Stimulated activated naive B cell treated with anti-CD40 and anti-IgM and Interleukin-4, amounts not matched to agents 10 μg/mL and 1 μg/mL and 100 μg/mL, for 72 hours (primary cell): ENCODE data around the gene SDC4.

ENCODE experiments used
- ATAC-seq, 2 donors: fragments of 150-1000 bp; cut with Tn5 transposase; replicated peaks; 2 replicates each; pipeline ENCODE4 v1.10.0; 2021; ENCODE audit warnings: moderate library complexity in 1 of 2
- DNase-seq: peaks from one replicate; pipeline ENCODE4 v3.0.0; 2021
- H3K27ac Mint-ChIP-seq: one replicate; pipeline ENCODE4 v1.8.0; 2022; ENCODE audit warnings: mild to moderate bottlenecking, mixed read lengths
- H3K27me3 Mint-ChIP-seq, 2 donors: one replicate each; pipeline ENCODE4 v1.8.0; 2022; ENCODE audit warnings: mixed read lengths in 2 of 2
- H3K36me3 Mint-ChIP-seq, 2 donors: one replicate each; pipeline ENCODE4 v1.8.0; 2022; ENCODE audit warnings: mixed read lengths in 2 of 2, mild to moderate bottlenecking in 1 of 2
- H3K4me1 Mint-ChIP-seq, 2 donors: one replicate each; pipeline ENCODE4 v1.8.0; 2022; ENCODE audit warnings: mixed read lengths in 2 of 2, mild to moderate bottlenecking in 1 of 2
- H3K4me3 Mint-ChIP-seq, 2 donors: one replicate each; pipeline ENCODE4 v1.8.0; 2022; ENCODE audit warnings: mild to moderate bottlenecking in 2 of 2, mixed read lengths in 2 of 2, moderate library complexity in 1 of 2
- H3K9me3 Mint-ChIP-seq, 2 donors: one replicate each; pipeline ENCODE4 v1.8.0; 2022; ENCODE audit warnings: mixed read lengths in 2 of 2, mild to moderate bottlenecking in 1 of 2

Gene SDC4

DNA sequence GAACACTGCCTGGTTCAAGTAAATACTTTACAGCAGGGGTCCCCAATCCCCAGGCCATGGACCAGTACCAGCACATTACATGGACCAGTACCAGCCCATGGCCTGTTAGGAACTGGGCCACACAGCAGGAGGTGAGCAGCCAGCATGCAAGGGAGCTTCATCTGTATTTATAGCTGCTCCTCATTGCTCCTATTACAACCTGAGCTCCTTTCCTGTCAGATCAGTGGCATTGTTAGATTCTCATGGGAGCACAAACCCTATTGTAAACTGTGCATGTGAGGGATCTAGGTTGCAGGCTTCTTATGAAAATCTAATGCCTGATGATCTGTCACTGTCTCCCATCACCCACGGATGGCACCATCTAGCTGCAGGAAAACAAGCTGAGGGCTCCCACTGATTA lies 53.6 kb downstream of the SDC4 start:
- Mint-ChIP-seq H3K36me3 (no peaks in the 10 kb centered on the region), H3K9me3 (no peaks in the 10 kb centered on the region), H3K4me1 (peaks cover 14 to 26% of the 10 kb centered on the region in 2 donors), H3K4me3 (no peak overlapping the region), H3K27ac (no peak overlapping the region), H3K27me3 (peaks cover 41 to 62% of the 10 kb centered on the region in 2 donors)
- ATAC-seq (no peak), DNase-seq (no peak)

DNA sequence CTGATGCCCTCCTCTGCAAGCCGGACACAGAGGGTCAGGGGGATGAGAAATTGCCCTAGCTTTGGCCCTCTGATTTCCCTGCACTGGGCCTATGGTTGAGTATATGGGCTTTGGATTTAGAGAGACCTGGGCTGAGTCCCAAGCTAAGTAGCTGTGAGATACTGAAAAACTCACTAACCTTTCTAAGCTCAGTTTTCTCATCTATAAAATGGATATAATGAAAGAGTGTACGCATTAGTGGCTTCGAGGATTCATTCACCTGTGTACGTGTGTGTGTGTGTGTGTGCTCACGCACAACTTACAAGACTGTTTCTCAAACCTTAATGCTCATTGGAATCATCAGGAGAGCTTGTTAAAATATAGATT lies 54.2 kb downstream of the SDC4 start:
- no peak for DNase-seq
- no peak for ATAC-seq
- H3K4me1 Mint-ChIP-seq = peaks cover 14 to 26% of the 10 kb centered on the region in 2 donors
- no peak overlapping the region for H3K27ac Mint-ChIP-seq
- peak overlapping the region; percentile 82 for H3K4me3 Mint-ChIP-seq
- H3K36me3 Mint-ChIP-seq = no peaks in the 10 kb centered on the region
- peaks cover 38 to 60% of the 10 kb centered on the region in 2 donors for H3K27me3 Mint-ChIP-seq
- no peaks in the 10 kb centered on the region for H3K9me3 Mint-ChIP-seq

DNA sequence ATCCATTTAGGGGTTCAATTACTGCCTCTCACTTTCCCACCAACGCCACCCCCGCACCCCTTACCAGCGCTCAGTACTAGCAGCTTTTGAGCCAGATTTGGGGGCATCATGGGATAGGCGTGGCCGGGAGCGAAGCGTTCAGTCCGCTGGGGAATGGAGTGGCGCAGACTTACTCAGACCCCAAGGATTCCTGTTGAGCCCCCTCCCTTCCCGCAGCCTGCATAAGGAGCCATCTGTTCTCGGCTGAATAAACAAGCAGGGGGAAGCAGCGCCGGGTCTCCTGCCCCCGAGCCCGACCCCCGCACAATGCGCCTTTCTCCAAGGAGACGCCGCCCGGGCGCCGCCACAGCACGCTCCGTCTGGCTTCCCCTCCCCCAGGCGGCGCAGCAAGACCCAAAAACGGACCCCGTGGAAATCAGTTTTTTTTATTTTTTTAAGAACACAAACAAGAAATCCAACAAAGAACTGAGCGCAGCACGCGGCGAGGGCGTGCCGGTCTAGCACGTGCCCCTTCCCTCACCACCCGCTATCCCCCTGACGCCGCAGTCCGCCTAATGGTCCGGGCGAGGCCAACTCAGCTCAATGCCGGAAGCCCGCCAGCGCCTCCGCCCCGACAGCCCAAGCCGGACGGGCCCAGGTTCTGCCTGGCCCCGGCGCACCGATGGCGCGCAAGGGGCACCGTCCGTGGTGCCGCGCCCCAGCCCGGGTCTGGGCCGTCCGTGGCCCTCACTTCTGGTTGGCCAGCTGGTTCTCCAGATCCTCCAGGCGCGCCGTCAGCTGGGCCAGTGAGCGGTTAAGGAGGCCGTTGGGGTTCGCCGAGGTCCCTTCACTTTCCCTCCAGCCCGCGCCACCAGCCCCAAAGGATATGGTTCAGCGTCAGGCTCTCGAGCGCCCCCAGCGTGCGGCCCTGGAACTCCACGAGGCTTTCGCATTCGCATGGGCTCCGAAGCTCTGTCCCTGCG lies 54.9 kb downstream of the SDC4 start:
- peaks cover 38 to 61% of the 10 kb centered on the region in 2 donors for H3K27me3 Mint-ChIP-seq
- H3K27ac Mint-ChIP-seq = peak overlapping the region; percentile 75
- peaks cover 14 to 26% of the 10 kb centered on the region in 2 donors for H3K4me1 Mint-ChIP-seq
- H3K9me3 Mint-ChIP-seq = no peaks in the 10 kb centered on the region
- ATAC-seq (peak; percentile 85 to 88), DNase-seq (peak; percentile 72)
- no peaks in the 10 kb centered on the region for H3K36me3 Mint-ChIP-seq
- H3K4me3 Mint-ChIP-seq = peak overlapping the region; percentile 82

DNA sequence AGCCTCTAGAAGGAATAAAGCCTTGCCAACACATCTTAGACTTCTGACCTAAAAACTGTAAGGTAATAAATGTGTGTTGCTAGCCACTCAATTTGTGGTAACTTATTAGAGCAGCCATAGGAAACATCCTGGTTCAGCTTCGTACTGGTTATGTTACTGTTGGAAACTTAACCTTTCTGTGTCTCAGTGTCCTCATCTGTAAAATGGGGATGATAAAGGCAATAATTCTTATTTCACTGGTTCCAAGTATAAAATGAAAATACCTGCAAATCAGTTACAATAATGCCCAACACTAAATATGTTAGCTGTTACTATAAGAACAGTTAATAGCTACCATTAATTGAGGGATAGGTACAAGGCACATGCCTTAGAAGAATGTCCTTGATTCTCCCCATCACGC lies 55.9 kb downstream of the SDC4 start:
- no peak overlapping the region for H3K27ac Mint-ChIP-seq
- H3K4me1 Mint-ChIP-seq = peaks cover 14 to 26% of the 10 kb centered on the region in 2 donors
- no peaks in the 10 kb centered on the region for H3K36me3 Mint-ChIP-seq
- ATAC-seq (no peak), DNase-seq (no peak)
- H3K27me3 Mint-ChIP-seq = peaks cover 35 to 57% of the 10 kb centered on the region in 2 donors
- H3K9me3 Mint-ChIP-seq = no peaks in the 10 kb centered on the region
- no peak overlapping the region for H3K4me3 Mint-ChIP-seq

DNA sequence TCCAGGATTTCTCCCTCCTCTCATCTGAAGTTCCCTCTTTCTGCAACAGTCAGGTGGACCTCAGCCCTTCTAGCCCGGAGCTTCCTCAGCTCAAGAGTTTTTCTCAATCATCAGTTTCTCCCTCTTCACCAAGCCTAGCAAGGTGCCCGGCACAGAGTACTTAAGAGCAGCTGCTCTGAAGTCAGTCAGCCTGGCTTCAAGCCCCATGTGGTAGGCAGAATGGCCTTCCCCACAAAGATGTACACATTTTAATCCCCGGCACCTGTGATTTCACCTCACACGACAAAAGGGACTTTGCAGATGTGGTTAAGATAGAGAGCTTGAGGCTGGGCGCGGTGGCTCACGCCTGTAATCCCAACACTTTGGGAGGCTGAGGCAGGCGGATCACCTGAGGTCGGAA lies 56.7 kb downstream of the SDC4 start:
- ATAC-seq = no peak
- no peak for DNase-seq
- peaks cover 14 to 26% of the 10 kb centered on the region in 2 donors for H3K4me1 Mint-ChIP-seq
- H3K36me3 Mint-ChIP-seq = no peaks in the 10 kb centered on the region
- peak overlapping the region; percentile 68 for H3K27ac Mint-ChIP-seq
- H3K4me3 Mint-ChIP-seq = peak overlapping the region in 1 of 2 donors; percentile 19
- H3K9me3 Mint-ChIP-seq = no peaks in the 10 kb centered on the region
- peaks cover 39 to 60% of the 10 kb centered on the region in 2 donors for H3K27me3 Mint-ChIP-seq

DNA sequence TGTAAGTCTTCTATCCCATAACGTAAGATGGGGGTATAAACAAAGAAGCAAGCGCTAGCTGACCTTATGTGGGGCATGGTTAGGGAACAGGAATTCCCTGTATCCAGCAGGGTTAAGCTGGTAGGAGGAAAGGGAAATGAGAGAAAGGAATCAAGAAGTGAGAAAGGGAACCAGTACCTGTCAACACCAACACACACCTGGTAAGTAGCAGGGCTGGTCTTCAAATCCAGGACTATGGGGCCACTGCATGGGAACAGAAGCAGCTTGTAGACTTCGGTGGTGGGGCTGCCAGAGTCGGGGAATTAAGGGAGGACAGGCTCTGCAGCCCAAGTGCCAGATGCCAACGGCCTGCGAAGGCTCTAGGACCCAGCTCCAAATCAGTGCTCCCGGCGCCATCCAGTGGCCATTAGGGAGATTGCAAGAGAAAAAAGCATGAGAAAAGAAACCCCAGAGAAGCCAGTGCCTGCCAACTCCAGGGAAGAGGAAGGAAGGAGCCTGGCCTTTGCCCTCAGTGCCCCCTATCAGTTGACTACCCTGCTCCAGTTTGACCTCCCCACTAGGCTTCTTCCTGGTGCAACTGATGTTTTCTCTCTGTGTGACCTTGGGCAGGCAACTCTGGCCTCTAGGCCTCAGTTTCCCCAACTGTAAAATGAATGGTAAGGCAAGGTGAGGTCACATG lies 57.4 kb downstream of the SDC4 start:
- ATAC-seq = peak; percentile 57 to 61
- no peaks in the 10 kb centered on the region for H3K9me3 Mint-ChIP-seq
- peaks cover 14 to 26% of the 10 kb centered on the region in 2 donors for H3K4me1 Mint-ChIP-seq
- no peak overlapping the region for H3K27ac Mint-ChIP-seq
- no peaks in the 10 kb centered on the region for H3K36me3 Mint-ChIP-seq
- H3K4me3 Mint-ChIP-seq = no peak overlapping the region
- H3K27me3 Mint-ChIP-seq = peaks cover 34 to 55% of the 10 kb centered on the region in 2 donors
- peak; percentile 52 for DNase-seq

DNA sequence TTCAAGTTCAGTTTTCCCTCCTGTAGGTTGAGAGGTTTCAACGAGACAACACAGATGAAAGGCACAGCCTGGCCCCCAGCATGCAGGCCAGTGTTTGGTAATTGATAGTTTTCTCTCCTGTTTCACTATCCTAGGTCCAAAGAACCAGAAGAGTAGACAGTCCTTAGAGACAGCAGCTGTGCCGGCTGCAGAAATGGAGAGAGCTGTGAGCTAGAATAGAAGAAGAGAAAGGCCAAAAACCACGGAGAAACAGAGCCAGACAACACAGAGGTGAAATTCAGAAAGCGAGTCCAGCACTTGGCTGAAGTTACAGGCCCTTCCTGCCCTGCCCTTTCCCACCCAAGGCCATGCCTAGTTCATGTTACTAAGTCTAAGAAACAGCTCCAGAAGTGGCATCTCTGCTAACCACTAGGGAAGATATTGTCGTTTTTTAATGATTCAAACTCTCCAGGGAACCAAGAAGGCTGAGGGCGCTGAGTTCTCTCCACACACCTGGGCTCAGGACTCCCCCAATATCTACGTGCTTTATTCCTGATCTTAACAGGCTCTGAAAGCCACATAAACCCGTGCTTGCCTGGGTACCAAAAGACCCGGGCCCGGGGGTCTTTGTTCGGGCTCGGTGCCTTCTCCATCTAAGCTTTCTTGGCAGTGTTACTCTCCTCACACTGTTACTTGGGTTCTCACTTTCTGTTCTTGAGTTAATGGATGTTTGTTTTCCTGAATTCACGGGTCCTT lies 58.1 kb downstream of the SDC4 start:
- Mint-ChIP-seq H3K9me3 (no peaks in the 10 kb centered on the region), H3K4me1 (peaks cover 14 to 26% of the 10 kb centered on the region in 2 donors), H3K27ac (no peak overlapping the region), H3K36me3 (no peaks in the 10 kb centered on the region), H3K27me3 (peaks cover 34 to 55% of the 10 kb centered on the region in 2 donors), H3K4me3 (no peak overlapping the region)
- no peak for DNase-seq
- ATAC-seq = no peak

DNA sequence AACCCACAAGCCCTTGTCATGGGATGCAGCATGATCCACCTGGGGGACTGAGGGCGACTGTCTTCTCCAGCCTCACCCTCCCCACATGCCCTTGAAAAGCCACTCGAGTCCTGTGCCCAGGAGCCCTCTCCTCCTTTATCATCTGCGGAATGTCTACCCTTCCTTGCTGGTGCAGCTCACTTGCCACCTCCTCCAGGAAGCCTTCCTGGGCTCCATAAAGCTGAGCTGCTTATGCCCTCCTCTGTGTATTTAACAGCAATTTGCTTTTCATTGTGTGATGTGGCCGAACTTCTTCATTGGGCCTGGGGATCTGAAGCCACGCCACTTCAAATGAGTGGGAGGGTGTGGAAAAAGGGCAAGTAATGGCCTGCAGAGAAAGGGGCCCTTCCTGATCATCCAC lies 59.4 kb downstream of the SDC4 start:
- ATAC-seq = no peak
- Mint-ChIP-seq H3K27me3 (peaks cover 29 to 57% of the 10 kb centered on the region in 2 donors), H3K27ac (no peak overlapping the region), H3K9me3 (no peaks in the 10 kb centered on the region), H3K4me1 (peaks cover 13 to 23% of the 10 kb centered on the region in 2 donors), H3K36me3 (no peaks in the 10 kb centered on the region), H3K4me3 (no peak overlapping the region)
- no peak for DNase-seq

DNA sequence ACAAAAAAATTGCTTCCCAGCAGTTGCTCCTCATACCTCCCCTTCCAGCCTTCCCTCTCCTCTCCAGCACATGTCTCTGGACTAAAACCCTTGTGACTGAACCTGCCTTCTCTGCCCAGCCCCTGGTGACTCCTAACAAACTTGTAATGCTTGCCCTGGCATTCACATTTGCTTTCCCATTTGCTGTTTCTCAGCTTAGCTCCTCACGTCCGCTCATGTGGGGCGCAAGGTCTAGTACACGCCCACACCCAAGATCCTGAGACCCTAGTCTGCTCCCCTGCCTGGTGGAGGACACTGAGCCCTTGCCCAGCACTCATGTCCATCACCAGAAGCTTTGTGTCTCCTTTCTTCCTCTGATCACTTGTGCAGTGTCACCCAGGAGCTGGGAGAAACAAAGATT lies 59.8 kb downstream of the SDC4 start:
- no peak overlapping the region for H3K4me3 Mint-ChIP-seq

DNA sequence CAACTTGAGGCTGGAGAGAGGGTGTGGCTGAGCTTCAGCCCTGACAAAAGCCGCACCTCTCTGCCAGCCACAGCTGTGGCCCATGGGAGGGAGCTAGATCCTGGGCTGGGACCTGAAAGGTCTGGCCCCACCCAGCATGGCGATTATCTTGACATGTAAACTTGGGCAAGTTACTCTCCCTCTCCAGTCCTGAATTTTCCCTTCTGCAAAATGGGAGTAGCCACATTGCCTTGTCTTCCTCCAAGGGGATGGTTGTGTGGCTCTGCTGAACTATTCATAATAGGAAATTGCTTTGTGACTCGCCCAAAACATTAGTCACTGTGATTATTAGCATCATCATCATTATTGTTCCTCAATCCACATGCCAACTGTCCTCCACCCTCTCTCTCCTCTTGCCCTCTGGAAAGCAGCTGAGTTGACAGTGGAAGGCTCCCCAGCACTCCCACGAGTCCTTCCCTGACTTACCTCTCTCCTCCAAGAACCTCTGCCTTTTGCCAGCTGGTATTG lies 64.6 kb downstream of the SDC4 start:
- H3K27ac Mint-ChIP-seq = no peak overlapping the region
- H3K27me3 Mint-ChIP-seq = peaks cover 38 to 48% of the 10 kb centered on the region in 2 donors
- no peaks in the 10 kb centered on the region for H3K36me3 Mint-ChIP-seq
- peaks cover 0 to 2% of the 10 kb centered on the region in 2 donors for H3K9me3 Mint-ChIP-seq
- DNase-seq (no peak), ATAC-seq (no peak)
- H3K4me1 Mint-ChIP-seq = no peaks in the 10 kb centered on the region
- no peak overlapping the region for H3K4me3 Mint-ChIP-seq

More for the DNA sequence above, 59.8 kb downstream of the SDC4 start:
- H3K27ac Mint-ChIP-seq = no peak overlapping the region
- DNase-seq (no peak), ATAC-seq (no peak)
- H3K27me3 Mint-ChIP-seq = peaks cover 30 to 54% of the 10 kb centered on the region in 2 donors
- H3K4me1 Mint-ChIP-seq = peaks cover 12 to 18% of the 10 kb centered on the region in 2 donors
- no peaks in the 10 kb centered on the region for H3K36me3 Mint-ChIP-seq
- no peaks in the 10 kb centered on the region for H3K9me3 Mint-ChIP-seq

DNA sequence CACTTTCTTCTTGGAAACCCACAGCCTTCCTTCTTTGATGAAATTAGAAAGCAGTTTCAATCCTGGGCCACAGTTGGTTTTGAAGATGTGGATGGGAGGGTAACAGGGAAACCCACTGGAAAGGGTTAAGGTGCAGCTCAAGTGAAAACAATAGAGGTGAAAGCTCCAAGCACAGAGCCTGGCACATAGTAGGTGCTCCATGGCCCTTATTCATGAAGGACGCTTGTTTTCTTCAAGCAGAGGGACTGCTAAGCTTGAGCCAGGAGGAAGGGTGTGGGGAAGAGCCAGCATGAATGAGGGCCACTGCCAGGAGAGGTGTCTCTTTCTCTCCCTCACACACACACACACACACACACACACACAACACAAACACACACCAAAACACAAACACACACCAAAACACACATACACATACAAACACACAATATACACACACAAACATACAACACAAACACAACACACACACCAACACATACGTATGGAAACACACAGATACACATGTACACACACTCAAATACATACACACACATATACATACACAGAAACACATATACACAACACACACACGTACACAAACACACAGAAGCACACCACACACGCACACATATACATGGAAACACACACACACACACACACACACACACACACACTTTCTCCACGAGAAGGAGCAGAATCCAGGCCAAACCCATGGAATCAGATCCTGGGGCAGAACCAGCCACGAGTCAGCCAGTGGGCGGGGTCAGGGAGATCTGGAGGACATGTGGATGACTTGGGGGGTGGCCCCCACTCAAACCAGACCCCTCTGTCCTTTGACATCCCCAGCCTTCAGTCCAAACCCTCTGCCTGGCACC lies 65.3 kb downstream of the SDC4 start:
- no peak overlapping the region for H3K27ac Mint-ChIP-seq
- DNase-seq (no peak), ATAC-seq (no peak)
- H3K4me1 Mint-ChIP-seq = no peaks in the 10 kb centered on the region
- H3K27me3 Mint-ChIP-seq = peaks cover 38 to 51% of the 10 kb centered on the region in 2 donors
- H3K4me3 Mint-ChIP-seq = no peak overlapping the region
- H3K9me3 Mint-ChIP-seq = peaks cover 0 to 3% of the 10 kb centered on the region in 2 donors
- H3K36me3 Mint-ChIP-seq = no peaks in the 10 kb centered on the region

DNA sequence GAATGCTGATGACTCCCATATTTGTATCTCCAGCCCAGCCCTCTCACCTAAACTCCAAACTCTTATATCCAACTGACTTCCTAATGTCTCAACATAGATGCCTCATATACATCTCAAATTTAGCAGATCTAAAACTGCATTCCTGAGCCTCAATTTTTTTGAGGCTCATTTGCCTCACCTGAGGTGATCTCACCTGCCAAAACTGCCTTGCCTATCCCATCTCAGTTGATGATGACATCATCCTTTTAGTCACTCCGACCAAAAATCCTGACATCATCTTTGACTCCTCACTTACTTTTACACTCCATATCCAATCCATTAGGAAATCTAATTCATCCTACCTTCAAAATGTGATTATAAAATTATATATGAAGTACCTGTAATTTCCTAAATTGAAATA lies 68.2 kb downstream of the SDC4 start:
- Mint-ChIP-seq H3K27me3 (peaks cover 50 to 64% of the 10 kb centered on the region in 2 donors), H3K36me3 (no peaks in the 10 kb centered on the region), H3K4me3 (no peak overlapping the region), H3K4me1 (no peaks in the 10 kb centered on the region), H3K27ac (no peak overlapping the region), H3K9me3 (peaks cover 0 to 3% of the 10 kb centered on the region in 2 donors)
- ATAC-seq = no peak
- no peak for DNase-seq

DNA sequence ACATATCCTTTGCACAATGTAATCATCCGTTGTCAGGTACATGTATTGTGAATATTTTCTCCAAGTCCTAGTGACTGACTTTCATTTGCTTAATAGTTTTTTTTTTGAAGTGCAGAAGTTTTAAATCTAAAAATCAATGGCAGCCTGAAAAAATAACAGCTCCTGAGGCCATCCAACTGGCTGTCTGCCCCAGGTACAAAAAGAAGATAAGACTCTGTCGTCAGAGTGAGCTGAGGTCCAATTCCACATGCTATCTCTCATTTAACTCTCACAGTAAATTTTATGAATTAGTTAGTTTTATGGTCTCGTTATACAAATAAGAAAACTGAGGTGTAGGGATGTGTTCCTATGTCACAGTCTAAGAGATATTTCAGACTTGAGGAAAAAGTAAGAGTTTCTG lies 72.9 kb downstream of the SDC4 start:
- Mint-ChIP-seq H3K4me1 (no peaks in the 10 kb centered on the region), H3K27me3 (peaks cover 56 to 82% of the 10 kb centered on the region in 2 donors), H3K4me3 (no peak overlapping the region), H3K36me3 (no peaks in the 10 kb centered on the region), H3K9me3 (peaks cover 0 to 3% of the 10 kb centered on the region in 2 donors), H3K27ac (no peak overlapping the region)
- ATAC-seq (no peak), DNase-seq (no peak)
